DOHH2 (cell line): ENCODE measurements around the gene SMIM8.

Source experiments
- CTCF ChIP-seq: fragments of 200-600 bp; sonication (generic); IDR thresholded peaks from one replicate; pipeline ENCODE4 v1.5.1; 2014; ENCODE audit warnings: antibody characterized with exemption, mild to moderate bottlenecking, low read depth, low read length; ENCODE audit not compliant: poor library complexity, severe bottlenecking
- EZH2phosphoT487 ChIP-seq: fragments of 200-600 bp; sonication (generic); IDR thresholded peaks from 2 replicates; pipeline ENCODE4 v1.6.1; 2017; ENCODE audit warnings: borderline replicate concordance, mild to moderate bottlenecking, antibody characterized with exemption, low read length, moderate library complexity, mixed read lengths

- TF ChIP-seq CTCF (no peak), EZH2phosphoT487 (no peak)
Observed at GRCh38 chr6:87356181-87356580, 33.8 kb downstream of the SMIM8 start.
